Nephron progenitor cell (in vitro differentiated cells): ENCODE results near the gene ASCL1.

Experiments
- DNase-seq: peaks from one replicate; pipeline ENCODE4 v3.0.0; 2021
- H3K27ac Mint-ChIP-seq: 2 replicates; pipeline ENCODE4 v1.8.0; 2021; ENCODE audit warnings: mild to moderate bottlenecking, moderate library complexity, mixed read lengths
- H3K27me3 Mint-ChIP-seq: 2 replicates; pipeline ENCODE4 v1.8.0; 2021; ENCODE audit warnings: mild to moderate bottlenecking, low read depth, mixed read lengths; ENCODE audit not compliant: poor library complexity
- H3K36me3 Mint-ChIP-seq: 2 replicates; pipeline ENCODE4 v1.8.0; 2021; ENCODE audit warnings: low read depth, mixed read lengths
- H3K4me1 Mint-ChIP-seq: 2 replicates; pipeline ENCODE4 v1.8.0; 2021; ENCODE audit warnings: mixed read lengths
- H3K4me3 Mint-ChIP-seq: 2 replicates; pipeline ENCODE4 v1.8.0; 2021; ENCODE audit warnings: mild to moderate bottlenecking, moderate library complexity, mixed read lengths
- H3K9me3 Mint-ChIP-seq: 2 replicates; pipeline ENCODE4 v1.8.0; 2021; ENCODE audit warnings: mild to moderate bottlenecking, moderate library complexity, mixed read lengths
- CTCF ChIP-seq: fragments of 200-600 bp; sonication (generic); IDR thresholded peaks from 2 replicates; pipeline ENCODE4 v1.5.0; 2021; ENCODE audit warnings: antibody characterized with exemption

ASCL1 gene

GRCh38 chr12:102964872-102965271 is 7.4 kb downstream of the ASCL1 start:
- Mint-ChIP-seq H3K27me3 (peaks cover 98% of the 10 kb centered on the region), H3K4me1 (peaks cover 29% of the 10 kb centered on the region), H3K27ac (no peak overlapping the region), H3K4me3 (peak overlapping the region; percentile 74), H3K9me3 (peaks cover 25% of the 10 kb centered on the region), H3K36me3 (peaks cover 6% of the 10 kb centered on the region)
- DNase-seq = peak; percentile 61
- no peak for TF ChIP-seq CTCF

GRCh38 chr12:102965281-102966155 is 8.0 kb downstream of the ASCL1 start:
- H3K27ac Mint-ChIP-seq = no peak overlapping the region
- H3K9me3 Mint-ChIP-seq = peaks cover 25% of the 10 kb centered on the region
- no peak for TF ChIP-seq CTCF
- H3K4me1 Mint-ChIP-seq = peaks cover 29% of the 10 kb centered on the region
- H3K27me3 Mint-ChIP-seq = peaks cover 98% of the 10 kb centered on the region
- peaks cover 6% of the 10 kb centered on the region for H3K36me3 Mint-ChIP-seq
- peak overlapping the region; percentile 74 for H3K4me3 Mint-ChIP-seq
- DNase-seq = peak; percentile 39

DNA sequence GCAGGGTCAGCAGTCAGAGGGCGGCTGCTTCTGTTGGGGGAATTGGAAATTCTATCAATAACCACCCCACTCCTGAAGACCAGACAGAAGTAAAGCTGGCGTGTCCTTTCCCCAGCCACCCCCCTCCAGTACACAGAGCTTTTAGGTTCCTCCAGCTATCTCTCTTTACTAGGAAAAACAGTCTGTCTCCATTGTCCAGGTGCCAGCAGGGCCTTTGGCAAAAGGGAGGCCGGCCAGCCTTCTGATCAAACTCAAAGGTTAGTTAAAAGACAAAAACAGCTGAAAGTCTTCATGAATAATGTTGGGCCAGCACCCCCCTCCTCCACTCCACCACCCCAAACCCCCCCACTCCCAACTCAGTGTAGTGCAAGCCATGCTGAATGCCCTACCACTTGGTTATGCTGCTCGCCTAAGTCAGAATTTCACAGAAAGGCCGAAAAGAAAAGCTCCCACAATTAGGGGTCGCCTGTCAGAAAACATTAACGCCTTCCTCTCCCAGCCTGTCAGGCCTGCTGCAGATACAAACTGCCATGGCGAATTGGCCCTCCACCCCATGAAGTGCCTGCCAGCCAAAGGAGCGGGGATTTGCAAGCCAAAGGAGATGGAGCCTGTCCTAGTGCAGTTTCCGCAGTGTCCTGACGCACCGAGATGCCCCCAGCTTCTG is 8.9 kb downstream of the ASCL1 start:
- Mint-ChIP-seq H3K27ac (no peak overlapping the region), H3K4me1 (peaks cover 28% of the 10 kb centered on the region), H3K36me3 (peaks cover 6% of the 10 kb centered on the region), H3K9me3 (peaks cover 25% of the 10 kb centered on the region), H3K4me3 (no peak overlapping the region), H3K27me3 (peaks cover 98% of the 10 kb centered on the region)
- TF ChIP-seq CTCF = no peak
- no peak for DNase-seq

- Mint-ChIP-seq H3K36me3 (no peaks in the 10 kb centered on the region), H3K27me3 (peaks cover 97% of the 10 kb centered on the region), H3K27ac (no peak overlapping the region), H3K4me3 (no peak overlapping the region), H3K4me1 (peaks cover 3% of the 10 kb centered on the region), H3K9me3 (no peaks in the 10 kb centered on the region)
- TF ChIP-seq CTCF = no peak
- no peak for DNase-seq
Observed at GRCh38 chr12:102970780-102971179, 13.3 kb downstream of the ASCL1 start.

DNA sequence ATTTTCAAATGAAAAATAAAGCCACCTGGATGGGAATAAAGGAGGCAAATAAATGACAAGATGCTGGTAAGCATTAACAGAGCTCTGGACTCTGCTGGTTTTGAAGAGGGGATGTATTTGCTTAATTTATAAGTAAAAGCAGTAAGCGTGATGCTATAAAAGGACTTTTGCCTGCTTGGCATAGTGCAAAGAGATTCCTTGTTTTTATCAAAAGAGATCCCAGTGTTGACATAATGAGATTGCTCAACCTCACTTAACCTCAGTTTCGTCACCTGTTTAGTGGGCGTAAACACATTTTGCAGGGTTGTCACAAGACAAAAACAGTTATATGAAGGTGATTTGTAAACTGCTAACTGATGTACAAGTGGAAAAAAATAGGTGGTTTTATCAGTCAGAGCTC is 13.8 kb downstream of the ASCL1 start:
- peaks cover 97% of the 10 kb centered on the region for H3K27me3 Mint-ChIP-seq

More for the DNA sequence above, 13.8 kb downstream of the ASCL1 start:
- Mint-ChIP-seq H3K27ac (no peak overlapping the region), H3K4me3 (no peak overlapping the region), H3K4me1 (no peaks in the 10 kb centered on the region), H3K9me3 (no peaks in the 10 kb centered on the region), H3K36me3 (no peaks in the 10 kb centered on the region)
- no peak for TF ChIP-seq CTCF
- DNase-seq = no peak
